Measurements from ENCODE around the gene ADAMTS10. TPM values are rescaled to one million over a fixed set of nuclear protein-coding genes. Genes with fewer than 3 reads are reported as not detected.

ADAMTS10 gene
- total and polyA plus RNA-seq, 5 donors = 16.1 to 29.3 (median 21.6) TPM

- 84% methylated on average over 2 of the region's 2 CpGs for WGBS
- intact Hi-C loops (cut with DNase I) = no loop called here
- H3K27ac ChIP-seq (ENCODE audit: low read length) = no peak overlapping the region
- no peaks in the 10 kb centered on the region for H3K4me1 ChIP-seq (ENCODE audit: control insufficient read depth, insufficient read depth, low read length)
- no peaks in the 10 kb centered on the region for H3K9me3 ChIP-seq (ENCODE audit: control insufficient read depth, low read length)
- no peaks in the 10 kb centered on the region for H3K27me3 ChIP-seq (ENCODE audit: control insufficient read depth, insufficient read depth)
- DNase-seq = peak in 1 of 3 donors; percentile 8
- H3K4me3 ChIP-seq (ENCODE audit: low read length) = no peak overlapping the region
- ATAC-seq = no peak
These were observed 16.6 kb downstream of the ADAMTS10 start for GRCh38 chr19:8593931-8594330.

- Histone ChIP-seq H3K27ac (ENCODE audit: low read length) (no peak overlapping the region), H3K4me3 (ENCODE audit: low read length) (peak overlapping the region; percentile 8), H3K27me3 (ENCODE audit: control insufficient read depth, insufficient read depth) (no peaks in the 10 kb centered on the region), H3K9me3 (ENCODE audit: control insufficient read depth, low read length) (no peaks in the 10 kb centered on the region), H3K4me1 (ENCODE audit: control insufficient read depth, insufficient read depth, low read length) (no peaks in the 10 kb centered on the region)
- DNase-seq = peak; percentile 99 to 100 (median 99)
- intact Hi-C loops (cut with DNase I) = no loop called here
- under 1% methylated on average over 55 of the region's 55 CpGs for WGBS
- ATAC-seq = peak; percentile 91 to 93
These were observed 18.1 kb downstream of the ADAMTS10 start for GRCh38 chr19:8592231-8593009.

GRCh38 chr19:8589177-8589714, 21.3 kb downstream of the ADAMTS10 start:
- Histone ChIP-seq H3K27me3 (ENCODE audit: control insufficient read depth, insufficient read depth) (no peaks in the 10 kb centered on the region), H3K4me3 (ENCODE audit: low read length) (no peak overlapping the region), H3K9me3 (ENCODE audit: control insufficient read depth, low read length) (no peaks in the 10 kb centered on the region), H3K27ac (ENCODE audit: low read length) (no peak overlapping the region), H3K4me1 (ENCODE audit: control insufficient read depth, insufficient read depth, low read length) (no peaks in the 10 kb centered on the region)
- peak in 2 of 3 donors; percentile 39 to 57 for DNase-seq
- 89% methylated on average over 32 of the region's 32 CpGs for WGBS
- no peak for ATAC-seq
- intact Hi-C loops (cut with DNase I) = no loop called here

GRCh38 chr19:8585894-8586750, 24.4 kb downstream of the ADAMTS10 start:
- Histone ChIP-seq H3K27ac (ENCODE audit: low read length) (no peak overlapping the region), H3K9me3 (ENCODE audit: control insufficient read depth, low read length) (no peaks in the 10 kb centered on the region), H3K27me3 (ENCODE audit: control insufficient read depth, insufficient read depth) (no peaks in the 10 kb centered on the region), H3K4me1 (ENCODE audit: control insufficient read depth, insufficient read depth, low read length) (no peaks in the 10 kb centered on the region), H3K4me3 (ENCODE audit: low read length) (no peak overlapping the region)
- peak; percentile 55 to 79 (median 78) for DNase-seq
- WGBS = 77% methylated on average over 34 of the region's 34 CpGs
- intact Hi-C loops (cut with DNase I) = no loop called here
- ATAC-seq = peak in 1 of 2 donors; percentile 21

- Histone ChIP-seq H3K27ac (ENCODE audit: low read length) (no peak overlapping the region), H3K4me3 (ENCODE audit: low read length) (no peak overlapping the region), H3K4me1 (ENCODE audit: control insufficient read depth, insufficient read depth, low read length) (no peaks in the 10 kb centered on the region), H3K27me3 (ENCODE audit: control insufficient read depth, insufficient read depth) (no peaks in the 10 kb centered on the region), H3K9me3 (ENCODE audit: control insufficient read depth, low read length) (no peaks in the 10 kb centered on the region)
- 81% methylated on average over 71 of the region's 71 CpGs for WGBS
- ATAC-seq (peak; percentile 2 to 3), DNase-seq (peak in 2 of 3 donors; percentile 46 to 61)
- intact Hi-C loops (cut with DNase I) = no loop called here
These were observed 25.3 kb downstream of the ADAMTS10 start for GRCh38 chr19:8584965-8585893.

- WGBS = 4% methylated on average over 21 of the region's 21 CpGs
- Histone ChIP-seq H3K9me3 (ENCODE audit: control insufficient read depth, low read length) (no peaks in the 10 kb centered on the region), H3K4me3 (ENCODE audit: low read length) (no peak overlapping the region), H3K27me3 (ENCODE audit: control insufficient read depth, insufficient read depth) (no peaks in the 10 kb centered on the region), H3K4me1 (ENCODE audit: control insufficient read depth, insufficient read depth, low read length) (no peaks in the 10 kb centered on the region), H3K27ac (ENCODE audit: low read length) (no peak overlapping the region)
- DNase-seq (peak; percentile 82 to 92 (median 92)), ATAC-seq (peak; percentile 60 to 65)
- intact Hi-C loops (cut with DNase I) = no loop called here
These were observed 29.7 kb downstream of the ADAMTS10 start for GRCh38 chr19:8580710-8581281.

GRCh38 chr19:8578642-8579265, 31.8 kb downstream of the ADAMTS10 start:
- no peaks in the 10 kb centered on the region for H3K27me3 ChIP-seq (ENCODE audit: control insufficient read depth, insufficient read depth)
- H3K9me3 ChIP-seq (ENCODE audit: control insufficient read depth, low read length) = no peaks in the 10 kb centered on the region
- H3K27ac ChIP-seq (ENCODE audit: low read length) = no peak overlapping the region
- intact Hi-C loops (cut with DNase I) = loop anchor here in 1 of 4 donors (5.0 kb wide), 1 partner anchor 226 kb away; no protein-coding TSS in a partner anchor
- H3K4me3 ChIP-seq (ENCODE audit: low read length) = no peak overlapping the region
- H3K4me1 ChIP-seq (ENCODE audit: control insufficient read depth, insufficient read depth, low read length) = no peaks in the 10 kb centered on the region
- WGBS = 21% methylated on average over 17 of the region's 17 CpGs
- ATAC-seq (peak in 1 of 2 donors; percentile 31), DNase-seq (peak; percentile 77 to 92 (median 89))

GRCh38 chr19:8577741-8578140, 32.8 kb downstream of the ADAMTS10 start:
- no peak overlapping the region for H3K4me3 ChIP-seq (ENCODE audit: low read length)
- ATAC-seq (no peak), DNase-seq (peak in 1 of 3 donors; percentile 24)
- no peaks in the 10 kb centered on the region for H3K27me3 ChIP-seq (ENCODE audit: control insufficient read depth, insufficient read depth)
- H3K4me1 ChIP-seq (ENCODE audit: control insufficient read depth, insufficient read depth, low read length) = no peaks in the 10 kb centered on the region
- 70% methylated on average over 4 of the region's 4 CpGs for WGBS
- no peak overlapping the region for H3K27ac ChIP-seq (ENCODE audit: low read length)
- H3K9me3 ChIP-seq (ENCODE audit: control insufficient read depth, low read length) = no peaks in the 10 kb centered on the region
- intact Hi-C loops (cut with DNase I) = loop anchor here in 1 of 4 donors (5.0 kb wide), 1 partner anchor 225 kb away; no protein-coding TSS in a partner anchor

- DNase-seq (peak; percentile 65 to 85 (median 85)), ATAC-seq (peak; percentile 43 to 46)
- 8% methylated on average over 7 of the region's 7 CpGs for WGBS
- H3K4me1 ChIP-seq (ENCODE audit: control insufficient read depth, insufficient read depth, low read length) = no peaks in the 10 kb centered on the region
- no peak within 1 kb of the TSS for H3K27ac ChIP-seq (ENCODE audit: low read length)
- H3K9me3 ChIP-seq (ENCODE audit: control insufficient read depth, low read length) = no peaks in the 10 kb centered on the region
- intact Hi-C loops (cut with DNase I) = loop anchor here in 1 of 4 donors (5.0 kb wide), 1 partner anchor 225 kb away; no protein-coding TSS in a partner anchor
- H3K27me3 ChIP-seq (ENCODE audit: control insufficient read depth, insufficient read depth) = no peaks in the 10 kb centered on the region
- H3K4me3 ChIP-seq (ENCODE audit: low read length) = peak within 1 kb of the TSS; percentile 23
These were observed 33.3 kb downstream of the ADAMTS10 start, which contains the start of gene MYO1F for GRCh38 chr19:8577247-8577646. Gene MYO1F (minus strand): TSS chr19:8577442. CDS start chr19:8577309, 133 bp downstream.
